ENCODE results near the gene RPS6KA2. TPM values are rescaled to one million over a fixed set of nuclear protein-coding genes. Genes with fewer than 3 reads are reported as not detected.
"Not testable (repeated sequence)": the region's sequence is repeated elsewhere in the genome, so short reads cannot be mapped to it uniquely, and the experiment has no call there.

Gene RPS6KA2
- total RNA-seq, 1 donor from 2014 or later = 168 TPM

DNA sequence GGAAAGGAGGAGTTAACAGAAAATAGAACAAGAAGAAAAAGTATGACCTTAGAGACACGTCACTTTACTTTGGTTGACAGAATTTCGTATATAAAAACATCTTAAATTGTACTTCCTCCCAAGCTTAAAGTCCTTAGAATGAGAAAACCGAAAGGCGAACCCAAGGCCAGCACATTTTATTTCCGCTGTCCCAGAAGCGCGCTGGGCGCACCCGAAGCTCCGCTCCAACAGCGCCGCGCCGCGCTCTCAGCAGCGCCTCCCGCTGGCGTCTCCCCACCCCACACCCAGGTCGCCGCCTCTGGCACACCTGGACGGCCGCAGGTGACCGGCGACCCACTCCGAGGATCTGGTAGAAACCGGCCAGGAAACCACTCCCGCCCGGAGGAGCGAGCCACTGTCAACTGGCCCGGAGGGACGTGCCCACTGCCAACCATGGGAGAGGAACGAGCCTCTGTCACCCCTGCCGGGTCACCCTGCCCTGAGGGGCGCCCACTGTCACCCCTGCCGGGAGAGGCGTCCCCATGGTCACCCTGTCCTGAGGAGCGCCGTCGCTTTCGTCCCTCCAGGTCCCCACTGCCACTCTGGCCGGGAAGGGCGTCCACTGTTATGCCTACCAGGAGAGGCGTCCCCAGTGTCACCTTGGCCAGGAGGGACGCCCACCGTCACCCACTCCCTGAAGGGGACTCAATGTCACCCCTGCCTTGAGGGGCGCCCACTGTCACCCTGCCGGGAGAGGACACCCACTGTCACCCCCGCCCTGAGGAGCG, 245.1 kb downstream of the RPS6KA2 start:
- peak; percentile 55 to 63 for DNase-seq (ENCODE audit: low read depth in 2 of 2)

DNA sequence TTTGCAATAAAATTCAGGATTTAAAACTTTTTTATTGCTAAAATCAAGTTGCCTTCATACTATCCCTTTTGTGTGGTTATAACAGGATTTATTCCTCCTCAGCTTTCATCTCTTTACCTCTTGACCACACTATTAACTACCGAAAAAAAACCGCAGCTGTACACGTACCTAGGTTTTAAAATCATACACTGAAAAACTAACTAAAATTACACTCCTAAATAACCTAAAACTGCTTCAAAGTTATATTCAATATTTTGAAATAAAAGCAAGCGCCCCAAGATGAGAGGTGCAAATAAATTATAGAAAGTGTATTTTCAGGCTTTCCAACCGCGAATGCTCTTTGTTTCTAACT, 245.7 kb downstream of the RPS6KA2 start:
- DNase-seq (ENCODE audit: low read depth in 2 of 2) = no peak

DNA sequence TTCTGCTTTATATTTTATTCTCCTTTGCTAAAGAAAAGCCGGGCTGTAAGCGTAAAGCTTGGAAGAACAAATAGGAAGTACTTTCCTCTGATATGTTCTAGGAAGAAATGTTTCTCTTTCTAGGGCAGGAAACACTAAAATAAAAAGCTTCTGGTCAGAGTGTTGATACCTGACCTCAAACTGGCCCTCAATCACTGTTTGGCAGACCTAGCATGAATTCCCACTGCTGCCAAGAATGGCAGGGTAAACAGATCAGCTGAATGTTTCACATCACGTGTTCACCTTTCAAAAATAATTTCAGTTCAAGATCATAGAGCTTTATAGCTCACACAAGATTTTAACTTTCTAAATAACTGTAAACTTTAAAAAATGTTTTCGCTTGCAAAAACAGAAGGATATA, 247.3 kb downstream of the RPS6KA2 start:
- DNase-seq (ENCODE audit: low read depth in 2 of 2) = peak; percentile 82 to 85

DNA sequence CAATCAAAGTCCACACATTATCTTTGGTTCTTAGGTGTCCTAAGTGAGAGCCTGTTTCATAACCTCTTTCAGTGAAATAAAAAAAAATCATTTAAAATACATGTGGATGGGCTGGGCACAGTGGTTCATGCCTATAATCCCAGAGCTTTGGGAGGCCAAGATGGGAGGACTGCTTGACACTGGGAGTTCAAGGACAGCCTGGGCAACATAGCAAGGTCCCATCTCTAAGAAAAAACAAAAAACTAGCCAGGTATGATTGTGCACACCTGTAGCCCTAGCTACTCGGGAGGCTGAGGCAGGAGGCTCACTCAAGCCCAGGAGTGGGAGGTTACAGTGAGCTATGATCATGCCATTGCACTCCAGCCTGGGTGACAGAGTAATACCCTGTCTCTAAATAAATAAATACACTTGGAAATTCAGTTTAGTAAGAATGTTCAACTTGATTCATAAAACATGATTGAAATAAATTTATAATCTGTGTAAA, 247.9 kb downstream of the RPS6KA2 start:
- no peak for DNase-seq (ENCODE audit: low read depth in 2 of 2)

DNA sequence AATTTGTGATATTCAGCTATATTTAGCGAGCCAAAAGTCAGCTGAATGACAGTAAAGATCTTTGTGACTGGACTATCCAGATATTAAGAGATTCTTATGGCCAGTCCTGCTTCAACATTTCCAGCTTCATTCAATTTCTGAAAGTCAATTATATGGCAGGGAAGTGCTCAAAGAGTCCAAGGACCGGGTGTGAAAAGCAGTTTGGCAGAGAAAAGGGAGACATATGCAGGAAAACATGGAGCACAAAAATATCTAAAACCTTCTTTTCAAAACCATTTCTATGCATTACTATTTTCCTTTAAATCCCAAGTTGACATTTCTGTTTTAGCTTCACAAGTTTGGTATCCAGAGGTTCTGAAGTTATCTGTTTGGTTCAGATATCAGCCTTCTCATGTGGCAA, 249.3 kb downstream of the RPS6KA2 start:
- DNase-seq (ENCODE audit: low read depth in 2 of 2) = no peak

DNA sequence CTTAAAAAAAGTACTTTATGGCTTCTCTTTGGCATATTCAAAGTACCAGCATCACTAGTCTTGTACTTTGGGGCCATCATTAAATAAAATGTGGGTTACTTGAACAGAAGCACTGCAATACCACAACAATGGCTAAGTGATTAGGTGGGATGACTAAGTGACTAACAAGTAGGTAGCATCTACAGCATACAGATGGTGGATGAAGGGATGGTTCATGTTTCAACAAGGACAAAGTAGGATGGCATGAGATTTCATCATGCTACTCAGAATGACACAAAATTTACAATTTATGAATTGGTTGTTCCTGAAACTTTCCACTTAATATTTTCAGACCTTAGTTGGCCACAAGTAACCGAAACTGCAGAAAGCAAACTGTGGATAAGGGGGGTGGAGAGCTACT, 252.0 kb downstream of the RPS6KA2 start:
- DNase-seq (ENCODE audit: low read depth in 2 of 2) = no peak

DNA sequence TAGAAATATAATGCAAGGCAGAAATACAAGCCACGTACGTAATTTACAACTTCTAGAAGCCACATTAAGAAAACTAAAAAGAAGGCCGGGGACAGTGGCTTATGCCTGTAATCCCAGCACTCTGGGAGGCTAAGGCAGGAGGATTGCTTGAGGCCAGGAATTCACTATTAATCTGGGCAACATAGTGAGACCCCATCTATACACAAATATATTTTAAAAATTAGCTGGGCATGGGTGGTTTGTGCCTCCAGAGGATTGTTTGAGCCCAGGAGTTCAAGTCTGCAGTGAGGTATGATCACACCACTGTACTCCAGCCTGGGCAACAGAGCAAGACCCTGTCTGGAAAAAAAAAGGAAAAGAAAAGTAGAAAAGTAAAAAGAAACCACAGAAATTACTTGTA, 256.6 kb downstream of the RPS6KA2 start:
- DNase-seq (ENCODE audit: low read depth in 2 of 2) = no peak

DNA sequence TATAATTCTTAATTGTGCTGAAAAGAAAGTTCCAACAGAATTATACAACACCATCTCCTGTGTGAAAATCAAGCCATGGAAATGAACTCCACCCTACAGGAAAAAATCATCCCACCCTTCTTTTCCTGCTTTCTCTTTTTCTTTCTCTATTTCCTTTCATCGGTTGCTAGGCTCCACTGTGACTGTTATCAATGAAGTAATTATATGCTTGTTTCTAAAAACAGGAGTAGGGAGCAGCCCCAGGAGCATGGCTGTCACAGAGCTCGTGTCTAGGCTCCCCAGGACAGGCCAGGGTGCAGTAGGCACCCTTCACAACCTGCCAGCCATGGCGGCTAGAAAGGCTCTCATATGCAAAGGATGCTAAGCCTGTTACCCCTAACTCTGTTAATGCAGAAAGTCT, 257.3 kb downstream of the RPS6KA2 start:
- peak in 1 of 2 donors; percentile 62 for DNase-seq (ENCODE audit: low read depth in 2 of 2)

DNA sequence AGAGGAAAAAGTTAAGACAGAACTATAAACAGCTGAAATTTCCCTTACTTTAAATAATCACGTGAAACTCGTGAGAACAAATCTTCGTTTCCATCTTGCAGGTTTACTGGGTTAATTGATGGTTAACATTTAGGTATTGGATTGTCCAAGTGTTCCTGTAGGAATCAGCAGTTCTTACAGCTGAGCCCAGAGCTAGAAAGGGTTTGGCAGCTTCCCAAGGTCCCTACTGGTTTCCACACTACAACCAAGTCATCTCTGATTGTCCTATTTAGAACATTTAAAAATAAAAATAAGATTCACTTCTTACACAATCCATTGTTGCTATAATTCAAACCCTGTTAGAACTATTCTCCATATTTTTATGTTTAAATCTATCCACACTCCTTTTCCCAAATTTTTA, 260.1 kb downstream of the RPS6KA2 start:
- DNase-seq (ENCODE audit: low read depth in 2 of 2) = no peak

DNA sequence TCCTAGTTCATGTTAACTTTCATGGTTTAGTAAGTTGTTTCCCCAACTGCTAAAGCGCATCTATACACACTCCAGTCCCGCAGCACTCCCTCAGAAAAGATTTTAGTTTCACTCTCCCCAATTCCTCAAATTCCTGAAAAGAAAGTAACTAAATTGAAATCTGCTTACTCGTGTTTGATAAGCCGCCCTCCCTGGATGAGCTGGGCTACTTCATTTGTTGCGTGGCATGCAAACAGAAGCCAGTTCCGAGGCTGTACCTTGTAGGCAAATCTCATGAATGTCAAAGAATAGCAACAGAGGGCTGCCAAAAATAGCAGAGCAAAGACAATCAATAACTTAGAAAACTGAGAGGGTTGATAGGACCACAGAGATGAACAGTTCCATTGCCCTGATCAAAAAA, 261.2 kb downstream of the RPS6KA2 start:
- no peak for DNase-seq (ENCODE audit: low read depth in 2 of 2)

DNA sequence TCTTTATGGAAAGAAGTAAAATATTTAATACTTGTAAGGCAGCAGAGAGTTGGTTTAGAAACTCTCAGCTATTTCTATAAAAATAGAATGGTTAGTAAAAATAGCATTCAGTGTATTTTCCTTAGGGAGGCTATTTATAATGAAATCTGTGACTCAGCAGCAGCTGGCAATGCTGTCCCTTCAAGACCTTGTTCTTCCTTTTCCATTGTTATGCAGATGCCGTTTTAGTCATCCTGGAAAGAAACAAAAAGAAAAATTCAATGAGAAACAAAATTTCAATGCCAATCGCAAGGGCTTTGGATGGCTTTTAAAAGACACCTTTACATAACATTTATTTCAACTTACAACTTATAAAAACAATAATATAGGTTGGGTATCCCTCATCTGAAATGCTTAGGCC, 261.8 kb downstream of the RPS6KA2 start:
- DNase-seq (ENCODE audit: low read depth in 2 of 2) = peak; percentile 54 to 87

DNA sequence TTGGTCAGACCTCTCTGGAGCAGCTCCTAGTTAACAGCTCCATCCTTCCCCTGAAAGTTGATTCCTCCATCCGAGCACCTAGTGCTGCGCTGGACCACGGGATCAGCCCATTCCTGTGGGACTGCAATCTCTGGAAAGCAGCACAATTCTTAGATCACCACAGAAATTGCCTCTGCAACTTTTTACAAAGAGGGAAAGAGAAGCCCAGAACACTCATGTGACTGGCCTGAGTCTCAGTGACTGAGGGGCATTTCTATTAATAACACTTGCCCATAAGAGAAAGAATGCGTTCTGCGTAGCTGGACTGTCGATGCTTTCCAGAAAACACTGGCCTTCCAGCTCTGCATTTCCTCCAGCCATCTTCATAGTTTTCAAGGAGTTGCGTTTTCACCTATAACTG, 262.6 kb downstream of the RPS6KA2 start:
- DNase-seq (ENCODE audit: low read depth in 2 of 2) = no peak

DNA sequence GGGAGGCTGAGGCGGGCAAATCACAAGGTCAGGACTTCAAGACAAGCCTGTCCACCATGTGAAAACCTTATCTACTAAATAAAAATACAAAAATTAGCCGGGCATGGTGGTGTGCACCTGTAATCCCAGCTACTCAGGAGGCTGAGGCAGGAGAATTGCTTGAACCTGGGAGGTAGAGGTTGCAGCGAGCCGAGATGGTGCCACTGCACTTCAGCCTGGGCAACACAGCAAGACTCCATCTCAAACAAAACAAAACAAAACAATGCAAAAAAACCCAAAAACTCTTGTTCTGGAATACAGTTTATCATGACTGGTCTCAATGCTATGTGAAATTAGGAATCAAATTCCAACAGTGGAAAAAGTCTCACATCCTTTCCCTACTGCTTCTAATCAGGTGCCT, 264.6 kb downstream of the RPS6KA2 start:
- not testable (repeated sequence) for DNase-seq (ENCODE audit: low read depth in 2 of 2)

DNA sequence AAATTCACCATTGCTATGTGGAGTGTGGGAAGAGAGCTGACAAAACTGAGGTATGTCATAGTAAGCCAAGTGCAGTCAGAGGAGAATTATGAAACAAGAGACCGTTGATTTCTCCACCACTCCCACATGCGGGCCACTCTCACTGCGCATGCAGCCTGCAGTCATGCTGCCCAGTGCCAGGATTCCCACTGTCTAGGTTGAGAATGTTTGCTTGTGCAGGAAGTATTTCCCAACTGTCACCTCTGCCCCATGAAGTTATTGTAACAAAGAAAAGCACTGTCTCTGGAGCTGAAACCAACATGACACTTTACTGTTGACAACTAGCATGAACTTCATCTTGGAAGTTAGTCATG, 266.0 kb downstream of the RPS6KA2 start:
- peak in 1 of 2 donors; percentile 74 for DNase-seq (ENCODE audit: low read depth in 2 of 2)

DNA sequence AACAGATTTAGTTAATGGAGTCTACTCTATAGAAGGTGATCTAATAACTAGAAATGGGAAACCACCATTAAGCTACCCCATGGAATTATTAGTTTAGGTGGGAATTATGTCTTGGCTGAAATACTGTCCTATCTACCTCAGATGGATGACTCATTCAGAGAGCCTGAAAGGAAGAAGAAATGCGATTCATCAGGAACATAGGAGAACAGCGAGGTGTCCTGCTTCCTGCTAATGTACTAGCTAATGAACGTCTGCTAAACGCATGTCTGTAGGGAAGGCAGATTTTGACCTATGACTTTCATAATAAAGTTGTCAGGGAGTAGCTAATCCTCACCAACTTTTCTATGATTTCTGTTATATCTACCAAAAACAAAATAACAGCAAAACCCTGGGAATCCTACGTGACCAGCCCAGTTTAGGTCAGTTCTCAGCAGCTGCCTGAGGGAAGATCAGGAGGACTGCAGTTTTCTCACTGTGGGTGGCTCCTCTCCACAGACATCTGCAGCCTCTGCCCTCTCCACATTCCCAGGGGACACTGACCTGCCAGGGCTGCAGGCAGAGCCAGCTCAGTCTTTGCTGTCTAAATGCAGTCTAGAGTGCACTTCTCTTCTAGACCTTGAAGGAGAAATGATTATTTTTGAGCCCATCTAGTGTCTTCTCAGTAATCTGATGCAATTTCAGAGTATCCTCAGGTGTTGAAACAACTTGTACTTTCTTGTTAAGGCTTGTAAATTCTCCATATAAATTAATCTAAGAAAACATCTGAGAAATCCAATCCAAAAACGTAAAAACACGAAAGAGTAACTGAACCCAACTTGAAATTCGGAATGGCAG, 266.6 kb downstream of the RPS6KA2 start:
- DNase-seq (ENCODE audit: low read depth in 2 of 2) = peak in 1 of 2 donors; percentile 21

Other genes with a start within 250 kb of the RPS6KA2 start
- gene MPC1, start 244.3 kb downstream of the RPS6KA2 start, total RNA-seq = 15.3 and 18.1 TPM in 2 replicates
- 1.3 and 2.6 TPM in 2 replicates for gene RAMACL, start 40.6 kb downstream of the RPS6KA2 start, total RNA-seq